Testis (tissue), 3 donors: ENCODE data around the gene TRRAP. TPM values are rescaled to one million over a fixed set of nuclear protein-coding genes. Genes with fewer than 3 reads are reported as not detected.

Source experiments
- DNase-seq: peaks from one replicate; pipeline ENCODE4 v3.0.0-alpha.2; 2019
- H3K27ac ChIP-seq, 2 donors: fragments of 200-600 bp; sonication (generic); one replicate each; pipeline ENCODE4 v1.5.1; 2019
- H3K27me3 ChIP-seq: fragments of 200-600 bp; sonication (generic); one replicate; pipeline ENCODE4 v1.5.1; 2019
- H3K36me3 ChIP-seq: fragments of 200-600 bp; sonication (generic); one replicate; pipeline ENCODE4 v1.5.1; 2017; ENCODE audit warnings: low read depth; ENCODE audit errors: missing control alignments
- H3K4me1 ChIP-seq: fragments of 200-600 bp; sonication (generic); one replicate; pipeline ENCODE4 v1.5.1; 2019
- H3K4me3 ChIP-seq, 2 donors: fragments of 200-600 bp; sonication (generic); one replicate each; pipeline ENCODE4 v1.5.1; 2017 to 2019
- H3K9me3 ChIP-seq: fragments of 200-600 bp; sonication (generic); one replicate; pipeline ENCODE4 v1.5.1; 2017
- CTCF ChIP-seq, 3 experiments: fragments of 450-650 bp in 2 of 3; fragments of 200-600 bp in 1 of 3; sonication (generic) in 1 of 3; IDR thresholded peaks; one replicate each; pipeline ENCODE4 v1.5.1; 2016 to 2019; ENCODE audit warnings: antibody characterized with exemption in 3 of 3, mild to moderate bottlenecking in 2 of 3, moderate library complexity in 1 of 3
- POLR2A ChIP-seq: fragments of 450-650 bp; IDR thresholded peaks from one replicate; pipeline ENCODE4 v1.6.1; 2017; ENCODE audit warnings: antibody characterized with exemption, mild to moderate bottlenecking, moderate library complexity
- WGBS, 2 donors: methylation state at CpG; one replicate each; pipeline ENCODE4 v1.1.5; 2018; 5-methylcytosine and 5-hydroxymethylcytosine counted together
- intact Hi-C: fragments of 100-400 bp; cut with DNase I; formaldehyde crosslinking; loops from one replicate; pipeline ENCODE4 v1.15.1; 2023; ENCODE audit warnings: low total_unique reads
- polyA plus RNA-seq: library from polyadenylated mRNA; stranded (reverse); fragments of 350-450 nt; fragmentation: Illumina TruSeq; extraction: RNeasy Lipid Tissue Mini Kit (QIAGEN cat#74804); gene quantifications from one replicate; pipeline ENCODE4 v1.2.3, GENCODE V29; 2014; ENCODE audit warnings: low read depth, low replicate concordance; ENCODE audit not compliant: insufficient read depth
- total RNA-seq, 2 donors: library from RNA; depleted of rRNA; stranded (reverse); fragments of >200 nt; gene quantifications; one replicate each; pipeline ENCODE4 v1.2.3, GENCODE V29; 2016

The TRRAP gene
- total and polyA plus RNA-seq, 3 donors from 2014 or later, result 45.6 to 120 (median 119) TPM

GRCh38 chr7:99036546-99037111 lies 158.3 kb downstream of the TRRAP start:
- 52 to 56% methylated on average over 6 to 11 of the region's 11 CpGs for WGBS, 2 donors
- intact Hi-C loops, result no loop called here
- no peaks in the 10 kb centered on the region for H3K27me3 ChIP-seq
- H3K36me3 ChIP-seq, result no peaks in the 10 kb centered on the region
- no peak overlapping the region for H3K4me3 ChIP-seq
- H3K4me1 ChIP-seq, result peaks cover 19% of the 10 kb centered on the region
- H3K9me3 ChIP-seq, result no peaks in the 10 kb centered on the region
- peak overlapping the region in 1 of 2 donors; percentile 15 for H3K27ac ChIP-seq
- DNase-seq, result peak; percentile 61
- TF ChIP-seq POLR2A, result no peak
- TF ChIP-seq CTCF (IDR thresholded peaks at IDR 0.05), result peak; percentile 13 to 47 (median 29)

GRCh38 chr7:99037327-99037940 lies 159.1 kb downstream of the TRRAP start:
- Histone ChIP-seq H3K9me3 (no peaks in the 10 kb centered on the region), H3K27ac (peak overlapping the region in 1 of 2 donors; percentile 15), H3K36me3 (no peaks in the 10 kb centered on the region), H3K4me1 (peaks cover 25% of the 10 kb centered on the region), H3K4me3 (no peak overlapping the region), H3K27me3 (no peaks in the 10 kb centered on the region)
- DNase-seq, result peak; percentile 15
- intact Hi-C loops, result no loop called here
- 93 to 94% methylated on average over 14 to 16 of the region's 16 CpGs for WGBS, 2 donors
- TF ChIP-seq POLR2A (no peak), CTCF (IDR thresholded peaks at IDR 0.05) (no peak)

GRCh38 chr7:99038086-99038855 lies 159.9 kb downstream of the TRRAP start:
- intact Hi-C loops, result no loop called here
- 91 to 92% methylated on average over 25 of the region's 25 CpGs for WGBS, 2 donors
- no peaks in the 10 kb centered on the region for H3K9me3 ChIP-seq
- no peak overlapping the region for H3K4me3 ChIP-seq
- peaks cover 29% of the 10 kb centered on the region for H3K4me1 ChIP-seq
- TF ChIP-seq CTCF (IDR thresholded peaks at IDR 0.05), result no peak
- no peak for TF ChIP-seq POLR2A
- DNase-seq, result peak; percentile 8
- no peaks in the 10 kb centered on the region for H3K36me3 ChIP-seq
- H3K27ac ChIP-seq, result no peak overlapping the region
- H3K27me3 ChIP-seq, result no peaks in the 10 kb centered on the region

GRCh38 chr7:99039384-99039891 lies 161.1 kb downstream of the TRRAP start:
- no peaks in the 10 kb centered on the region for H3K27me3 ChIP-seq
- no peak overlapping the region for H3K4me3 ChIP-seq
- no peak overlapping the region for H3K27ac ChIP-seq
- intact Hi-C loops, result no loop called here
- TF ChIP-seq CTCF (IDR thresholded peaks at IDR 0.05) (no peak), POLR2A (no peak)
- H3K9me3 ChIP-seq, result no peaks in the 10 kb centered on the region
- H3K4me1 ChIP-seq, result peaks cover 31% of the 10 kb centered on the region
- 86 to 95% methylated on average over 7 to 8 of the region's 8 CpGs for whole genome bisulfite sequencing, 2 donors
- no peaks in the 10 kb centered on the region for H3K36me3 ChIP-seq
- no peak for DNase-seq
